GM18505 (cell line): ENCODE measurements around the gene FAM107B.
"Not testable (repeated sequence)": the region's sequence is repeated elsewhere in the genome, so short reads cannot be mapped to it uniquely, and the experiment has no call there.

Experiments used
- ATAC-seq: cut with Tn5 transposase; IDR thresholded peaks from one replicate; pipeline ENCODE4 v1.9.1; 2021; ENCODE audit not compliant: unreplicated experiment
- POLR2A ChIP-seq: IDR thresholded peaks from 4 replicates; pipeline ENCODE4 v1.6.1; 2011; ENCODE audit warnings: borderline replicate concordance; ENCODE audit not compliant: insufficient read depth, insufficient read length; ENCODE audit errors: extremely low read depth

FAM107B gene

DNA sequence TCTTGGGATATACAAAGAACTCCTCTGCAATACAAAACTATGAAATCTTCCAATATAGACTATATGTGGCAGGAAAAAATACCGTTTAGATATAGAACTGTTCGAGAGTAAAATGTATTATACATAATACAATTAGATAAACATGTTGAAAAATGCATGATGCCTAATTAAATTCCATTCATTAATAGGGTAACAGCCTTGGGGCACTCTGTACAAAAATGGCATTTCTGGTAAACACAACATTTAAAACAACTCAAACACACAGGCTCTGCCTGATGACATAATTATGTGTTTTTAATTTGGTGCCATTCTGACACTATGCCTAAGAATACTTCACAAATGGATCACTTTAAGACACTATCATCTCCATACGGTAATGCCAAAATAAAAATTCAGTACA, 180.9 kb downstream of the FAM107B start:
- no peak for ATAC-seq
- TF ChIP-seq POLR2A: no peak

- no peak for TF ChIP-seq POLR2A
- ATAC-seq: no peak
Measured at GRCh38 chr10:14592566-14592965, 182.1 kb downstream of the FAM107B start.

DNA sequence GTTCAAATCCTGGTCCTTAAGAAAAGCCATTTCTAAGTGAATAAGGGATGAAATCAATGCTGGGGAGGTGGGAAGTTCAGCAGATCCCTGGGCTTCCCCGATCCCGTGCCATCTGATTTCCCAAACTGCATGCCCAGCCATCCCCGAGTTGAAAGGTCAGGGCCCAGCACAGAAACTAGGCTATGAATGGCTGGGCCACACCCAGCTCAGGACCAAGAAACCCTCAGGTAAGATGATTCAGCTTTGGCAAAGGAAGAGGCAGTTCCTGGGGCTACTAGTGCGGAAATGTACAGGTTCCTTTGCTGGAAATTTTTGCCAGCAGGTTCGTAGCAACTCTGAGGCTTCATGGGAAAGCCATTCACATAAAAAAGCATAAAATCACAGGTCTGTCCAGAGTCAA, 182.7 kb downstream of the FAM107B start:
- no peak for ATAC-seq
- TF ChIP-seq POLR2A: no peak

GRCh38 chr10:14588938-14589294, 185.8 kb downstream of the FAM107B start:
- not testable (repeated sequence) for ATAC-seq

- ATAC-seq: no peak
- TF ChIP-seq POLR2A: no peak
Measured at GRCh38 chr10:14588084-14588937, 186.4 kb downstream of the FAM107B start.

- ATAC-seq: no peak
- no peak for TF ChIP-seq POLR2A
Measured at GRCh38 chr10:14587540-14588083, 187.1 kb downstream of the FAM107B start.

- no peak for TF ChIP-seq POLR2A
- no peak for ATAC-seq
Measured at GRCh38 chr10:14586901-14587300, 187.8 kb downstream of the FAM107B start.

GRCh38 chr10:14585287-14586193, 189.2 kb downstream of the FAM107B start:
- ATAC-seq: no peak
- TF ChIP-seq POLR2A: no peak

DNA sequence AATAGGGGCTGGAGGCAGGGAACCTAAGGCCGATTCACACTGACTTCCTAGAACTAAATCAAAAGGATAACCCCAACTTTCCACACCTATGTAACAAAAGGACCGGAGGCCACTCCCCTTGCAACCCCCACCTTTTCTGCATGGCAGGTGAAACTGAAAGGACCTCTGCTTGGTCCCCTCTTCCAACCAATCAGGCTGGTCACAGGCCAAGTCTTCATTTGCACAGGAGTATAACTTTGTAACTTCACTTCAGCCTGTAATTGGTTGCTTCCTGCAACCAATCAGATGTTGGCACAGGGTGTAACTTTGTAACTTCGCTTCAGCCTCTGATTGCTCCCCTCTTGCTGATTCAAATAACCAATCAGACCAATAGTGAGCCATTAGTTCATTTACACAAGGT, 190.0 kb downstream of the FAM107B start:
- TF ChIP-seq POLR2A: no peak

GRCh38 chr10:14583967-14584366, 190.7 kb downstream of the FAM107B start:
- no peak for ATAC-seq
- no peak for TF ChIP-seq POLR2A

More for the DNA sequence above, 190.0 kb downstream of the FAM107B start:
- no peak for ATAC-seq

- no peak for TF ChIP-seq POLR2A
- peak; percentile 49 for ATAC-seq
Measured at GRCh38 chr10:14583252-14583651, 191.4 kb downstream of the FAM107B start.

DNA sequence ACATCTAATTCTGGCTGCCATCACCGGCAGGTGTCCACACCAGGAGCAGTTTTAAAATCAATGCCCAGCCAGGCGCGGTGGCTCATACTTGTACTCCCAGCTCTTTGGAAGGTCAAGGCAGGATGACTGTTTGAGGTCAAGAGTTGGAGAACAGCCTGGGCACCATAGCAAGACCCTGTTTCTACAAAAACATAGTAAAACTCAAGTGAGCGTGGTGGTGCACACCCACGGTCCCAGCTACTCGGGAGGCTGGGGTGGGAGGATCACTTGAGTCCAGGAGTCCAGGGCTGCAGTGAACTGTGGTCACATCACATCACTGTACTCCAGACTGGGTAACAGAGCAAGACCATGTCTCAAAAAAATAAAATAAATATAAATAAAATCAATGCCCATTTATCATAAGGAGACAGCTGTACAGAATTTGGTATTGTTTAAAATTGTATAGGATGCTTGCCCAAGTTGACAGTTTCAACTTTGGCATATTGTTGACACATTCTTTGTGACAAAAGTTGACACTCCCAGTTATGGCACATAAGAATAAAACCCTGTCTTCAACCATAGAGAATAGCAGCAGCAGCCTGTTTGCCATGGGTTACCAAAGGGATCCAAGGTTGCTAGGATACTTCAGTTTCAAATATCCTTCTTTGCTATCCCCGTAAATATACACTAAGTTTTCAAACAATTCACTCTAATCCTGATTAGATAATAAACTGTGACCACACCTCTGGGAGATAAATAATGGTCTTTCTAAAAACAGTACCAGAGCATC, 193.0 kb downstream of the FAM107B start:
- ATAC-seq: no peak

GRCh38 chr10:14580671-14581332, 193.9 kb downstream of the FAM107B start:
- no peak for TF ChIP-seq POLR2A
- ATAC-seq: no peak

More for the DNA sequence above, 193.0 kb downstream of the FAM107B start:
- TF ChIP-seq POLR2A: no peak

DNA sequence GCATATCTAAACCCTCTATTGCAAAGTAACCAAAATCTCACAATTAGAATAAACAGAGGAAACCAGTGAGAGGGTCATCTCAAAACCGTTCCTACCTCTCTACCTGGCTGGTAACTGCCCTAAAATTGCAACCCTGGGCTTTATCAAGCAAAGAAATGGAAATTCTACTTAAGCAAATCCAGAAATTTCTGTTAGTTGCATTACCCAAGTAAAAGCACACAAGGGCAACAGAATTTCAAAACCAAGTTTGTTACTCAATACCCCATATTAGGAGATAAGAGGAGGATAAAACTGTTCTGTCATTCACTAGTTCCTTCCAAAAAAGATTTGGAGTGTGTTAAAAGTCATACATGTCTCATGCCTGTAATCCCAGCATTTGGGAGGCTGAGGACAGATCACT, 195.3 kb downstream of the FAM107B start:
- no peak for TF ChIP-seq POLR2A
- no peak for ATAC-seq
